ENCODE measurements around the gene C17orf107.

DNA sequence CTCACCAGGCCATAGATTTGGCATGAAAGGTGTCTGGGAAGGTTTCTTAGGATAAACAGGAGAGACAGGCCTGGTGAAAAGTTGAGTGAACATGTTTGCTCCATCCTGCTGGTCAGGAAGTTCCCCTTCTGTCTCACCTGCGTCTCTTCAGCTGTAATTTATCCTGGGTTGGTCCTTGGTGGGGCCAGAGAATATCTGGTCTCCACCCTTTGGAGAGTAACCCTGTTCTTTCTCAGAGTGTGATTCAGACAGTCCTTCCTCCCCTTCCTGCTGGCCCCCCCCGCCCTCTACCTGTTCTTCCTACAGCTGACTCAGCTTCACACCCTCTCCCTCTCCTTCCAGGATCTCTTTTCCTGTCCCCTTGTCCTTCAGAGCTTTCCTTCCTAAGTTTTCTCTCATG, 49.1 kb upstream of the C17orf107 start:
- TF ChIP-seq EP300 (IDR thresholded peaks at IDR 0.05), result no peak
- TF ChIP-seq, protein P1, sequence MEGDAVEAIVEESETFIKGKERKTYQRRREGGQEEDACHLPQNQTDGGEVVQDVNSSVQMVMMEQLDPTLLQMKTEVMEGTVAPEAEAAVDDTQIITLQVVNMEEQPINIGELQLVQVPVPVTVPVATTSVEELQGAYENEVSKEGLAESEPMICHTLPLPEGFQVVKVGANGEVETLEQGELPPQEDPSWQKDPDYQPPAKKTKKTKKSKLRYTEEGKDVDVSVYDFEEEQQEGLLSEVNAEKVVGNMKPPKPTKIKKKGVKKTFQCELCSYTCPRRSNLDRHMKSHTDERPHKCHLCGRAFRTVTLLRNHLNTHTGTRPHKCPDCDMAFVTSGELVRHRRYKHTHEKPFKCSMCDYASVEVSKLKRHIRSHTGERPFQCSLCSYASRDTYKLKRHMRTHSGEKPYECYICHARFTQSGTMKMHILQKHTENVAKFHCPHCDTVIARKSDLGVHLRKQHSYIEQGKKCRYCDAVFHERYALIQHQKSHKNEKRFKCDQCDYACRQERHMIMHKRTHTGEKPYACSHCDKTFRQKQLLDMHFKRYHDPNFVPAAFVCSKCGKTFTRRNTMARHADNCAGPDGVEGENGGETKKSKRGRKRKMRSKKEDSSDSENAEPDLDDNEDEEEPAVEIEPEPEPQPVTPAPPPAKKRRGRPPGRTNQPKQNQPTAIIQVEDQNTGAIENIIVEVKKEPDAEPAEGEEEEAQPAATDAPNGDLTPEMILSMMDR (IDR thresholded peaks at IDR 0.05), result no peak
